Adrenal gland (tissue), 5 donors: ENCODE results near the gene ARID2.

Experiments
- CTCF ChIP-seq, 6 experiments: fragments of 450-650 bp in 4 of 6; fragments of 200-600 bp in 2 of 6; sonication (generic) in 1 of 6; IDR thresholded peaks; 1 replicate in 5 of 6; 2 replicates in 1 of 6; pipeline versions ENCODE4 v1.5.1 to v1.8.0; 2016 to 2021; ENCODE audit warnings: antibody characterized with exemption in 6 of 6, mild to moderate bottlenecking in 2 of 6, moderate library complexity in 1 of 6
- POLR2A ChIP-seq, 2 donors: fragments of 450-650 bp; IDR thresholded peaks; one replicate each; pipeline ENCODE4 v1.6.1; 2017; ENCODE audit warnings: antibody characterized with exemption in 2 of 2, mild to moderate bottlenecking in 2 of 2, moderate library complexity in 1 of 2
- donor health status: DM: no; HTN: no; CAD: no.

DNA sequence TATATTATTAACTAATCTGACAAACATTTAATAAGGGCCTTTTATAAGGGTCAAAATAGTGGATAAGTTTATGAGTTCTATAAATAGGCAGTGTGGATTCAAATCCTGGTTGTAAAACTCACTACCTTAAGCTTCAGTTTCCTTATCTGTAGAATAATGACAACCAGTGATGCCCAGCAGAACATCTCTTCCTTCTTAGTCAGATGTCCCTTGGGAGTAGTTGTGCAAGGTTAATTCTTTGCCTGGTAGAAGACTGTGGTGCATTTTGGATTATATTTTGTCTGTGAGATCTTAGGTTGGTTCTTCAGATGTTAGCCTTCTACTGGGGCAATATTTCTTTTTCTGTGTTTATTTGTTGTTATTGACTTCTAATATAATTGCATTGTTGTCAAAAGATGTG is 59.5 kb downstream of the ARID2 start:
- TF ChIP-seq POLR2A (IDR thresholded peaks at IDR 0.05) (no peak), CTCF (IDR thresholded peaks at IDR 0.05) (no peak)
